Endodermal cell (in vitro differentiated cells): ENCODE results near the gene CMC1. TPM values are rescaled to one million over a fixed set of nuclear protein-coding genes. Genes with fewer than 3 reads are reported as not detected.

Experiments used
- DNase-seq: peaks from one replicate; pipeline ENCODE4 v3.0.0-alpha.2; 2017
- H3K27ac ChIP-seq: 2 replicates; pipeline ENCODE4 v1.5.1; 2013; ENCODE audit warnings: mild to moderate bottlenecking, low read depth, low read length, moderate library complexity
- H3K27me3 ChIP-seq: 2 replicates; pipeline ENCODE4 v1.6.1; 2013; ENCODE audit warnings: mild to moderate bottlenecking, low read length, moderate library complexity; ENCODE audit not compliant: insufficient read depth, control insufficient read depth, poor library complexity, severe bottlenecking
- H3K36me3 ChIP-seq: 2 replicates; pipeline ENCODE4 v1.7.0; 2013; ENCODE audit warnings: mild to moderate bottlenecking, low read length, moderate library complexity; ENCODE audit not compliant: control insufficient read depth, insufficient read depth
- H3K4me1 ChIP-seq: one replicate; pipeline ENCODE4 v1.7.0; 2013; ENCODE audit warnings: low read length; ENCODE audit not compliant: control insufficient read depth, insufficient read depth
- H3K4me3 ChIP-seq: 2 replicates; pipeline ENCODE4 v1.5.1; 2013; ENCODE audit warnings: mild to moderate bottlenecking, low read length, moderate library complexity
- H3K9ac ChIP-seq: 2 replicates; pipeline ENCODE4 v1.6.1; 2013; ENCODE audit warnings: mild to moderate bottlenecking, low read length, moderate library complexity; ENCODE audit not compliant: poor library complexity, severe bottlenecking; ENCODE audit errors: extremely low read depth
- H3K9me3 ChIP-seq: 2 replicates; pipeline ENCODE4 v1.6.1; 2013; ENCODE audit warnings: mild to moderate bottlenecking, low read length, moderate library complexity; ENCODE audit not compliant: control insufficient read depth
- H3K27ac Mint-ChIP-seq: 2 replicates; pipeline ENCODE4 v1.8.0; 2020; ENCODE audit warnings: mixed read lengths
- H3K27me3 Mint-ChIP-seq: 2 replicates; pipeline ENCODE4 v1.8.0; 2021; ENCODE audit warnings: mild to moderate bottlenecking, mixed read lengths; ENCODE audit not compliant: insufficient read depth
- H3K36me3 Mint-ChIP-seq: 2 replicates; pipeline ENCODE4 v1.8.0; 2020; ENCODE audit warnings: low read depth, mixed read lengths
- H3K4me1 Mint-ChIP-seq: 2 replicates; pipeline ENCODE4 v1.8.0; 2020; ENCODE audit warnings: mixed read lengths
- H3K4me3 Mint-ChIP-seq: 2 replicates; pipeline ENCODE4 v1.8.0; 2020; ENCODE audit warnings: mild to moderate bottlenecking, moderate library complexity, mixed read lengths
- H3K9me3 Mint-ChIP-seq: 2 replicates; pipeline ENCODE4 v1.8.0; 2020; ENCODE audit warnings: mild to moderate bottlenecking, mixed read lengths
- CTCF ChIP-seq: fragments of 200-600 bp; sonication (generic); conservative IDR thresholded peaks from 2 replicates; pipeline ENCODE4 v1.5.0; 2021; ENCODE audit warnings: antibody characterized with exemption, mild to moderate bottlenecking
- WGBS, 2 experiments: methylation state at CpG; one replicate each; pipeline versions ENCODE4 v1.1.5 to v1.1.7; 2013; ENCODE audit warnings: missing lambda C conversion rate in 2 of 2, mixed read lengths in 1 of 2; ENCODE audit not compliant: insufficient coverage in 1 of 2, insufficient read length in 1 of 2; 5-methylcytosine and 5-hydroxymethylcytosine counted together
- total RNA-seq, 2 donors: library from RNA; stranded (reverse); fragmentation: NEBNext Ultra II Directional in 1 of 2; extraction: Animal tissue kit (Norgen Biotek cat#: 25700) in 1 of 2; gene quantifications; 2 replicates in 1 of 2; 3 replicates in 1 of 2; pipeline ENCODE4 v1.2.1, GENCODE V29; 2021

Gene CMC1
- total RNA-seq, 2 donors from 2014 or later = 23.8 to 33.6 TPM

- Mint-ChIP-seq H3K27me3 (no peaks in the 10 kb centered on the region), H3K9me3 (no peaks in the 10 kb centered on the region), H3K4me1 (no peaks in the 10 kb centered on the region), H3K4me3 (no peak overlapping the region), H3K36me3 (peaks cover 9% of the 10 kb centered on the region), H3K27ac (no peak overlapping the region)
- Histone ChIP-seq H3K4me3 (no peak overlapping the region), H3K9ac (no peak overlapping the region), H3K27ac (no peak overlapping the region), H3K4me1 (no peaks in the 10 kb centered on the region), H3K27me3 (no peaks in the 10 kb centered on the region), H3K36me3 (peaks cover 65% of the 10 kb centered on the region), H3K9me3 (no peaks in the 10 kb centered on the region)
- no peak for TF ChIP-seq CTCF
- DNase-seq = no peak
Measured at GRCh38 chr3:28337230-28337629, 95.8 kb downstream of the CMC1 start.

- peaks cover 37% of the 10 kb centered on the region for H3K4me1 Mint-ChIP-seq
- H3K27me3 Mint-ChIP-seq = no peaks in the 10 kb centered on the region
- Histone ChIP-seq H3K9me3 (no peaks in the 10 kb centered on the region), H3K9ac (no peak overlapping the region), H3K27me3 (no peaks in the 10 kb centered on the region), H3K4me1 (peaks cover 6% of the 10 kb centered on the region), H3K36me3 (peaks cover 19% of the 10 kb centered on the region), H3K27ac (no peak overlapping the region), H3K4me3 (no peak overlapping the region)
- no peak overlapping the region for H3K4me3 Mint-ChIP-seq
- H3K27ac Mint-ChIP-seq = no peak overlapping the region
- peaks cover 7% of the 10 kb centered on the region for H3K36me3 Mint-ChIP-seq
- DNase-seq = no peak
- no peaks in the 10 kb centered on the region for H3K9me3 Mint-ChIP-seq
- TF ChIP-seq CTCF = no peak
Measured at GRCh38 chr3:28343144-28343543, 101.7 kb downstream of the CMC1 start.

GRCh38 chr3:28345690-28346089, 104.3 kb downstream of the CMC1 start:
- H3K36me3 Mint-ChIP-seq = no peaks in the 10 kb centered on the region
- Histone ChIP-seq H3K27ac (no peak overlapping the region), H3K4me3 (no peak overlapping the region), H3K36me3 (no peaks in the 10 kb centered on the region), H3K9ac (no peak overlapping the region), H3K27me3 (no peaks in the 10 kb centered on the region), H3K9me3 (no peaks in the 10 kb centered on the region), H3K4me1 (peaks cover 6% of the 10 kb centered on the region)
- H3K9me3 Mint-ChIP-seq = no peaks in the 10 kb centered on the region
- no peaks in the 10 kb centered on the region for H3K27me3 Mint-ChIP-seq
- H3K4me3 Mint-ChIP-seq = no peak overlapping the region
- H3K27ac Mint-ChIP-seq = no peak overlapping the region
- peaks cover 37% of the 10 kb centered on the region for H3K4me1 Mint-ChIP-seq
- no peak for TF ChIP-seq CTCF
- no peak for DNase-seq
- 100% methylated on average over 1 of the region's 1 CpG; no CpG with 5 or more reads in 1 of the 2 experiments for WGBS, 2 experiments
